Panc1 (cell line): ENCODE data around the gene DCK. TPM values are rescaled to one million over a fixed set of nuclear protein-coding genes. Genes with fewer than 3 reads are reported as not detected.

Source experiments
- ATAC-seq: fragments of 200-7000 bp; cut with Tn5 transposase; 2 replicates; pipeline ENCODE4 v1.9.1; 2020; ENCODE audit warnings: mild to moderate bottlenecking, moderate library complexity
- BruUV-seq: library from RNA; stranded (reverse); fragments of 400-500 nt; replicated peaks from 2 replicates; lab custom pipeline; 2021; lab: Mats Ljungman, UMichigan
- CTCF ChIA-PET: fragments of 300-600 bp; sonication (Branson Sonifier 250); formaldehyde crosslinking; loops from one replicate; lab custom pipeline; 2022; ENCODE audit warnings: antibody characterized with exemption; lab: Charles Lee
- POLR2A ChIA-PET: fragments of 300-600 bp; sonication (Branson Sonifier 250); formaldehyde crosslinking; loops from one replicate; lab custom pipeline; 2022; ENCODE audit warnings: antibody characterized with exemption; lab: Charles Lee
- DNase-seq: peaks from one replicate; pipeline ENCODE4 v3.0.0-alpha.2; 2010; ENCODE audit warnings: low read depth, low spot score
- H3K27ac ChIP-seq: 2 replicates; pipeline ENCODE4 v1.5.1; 2011; ENCODE audit warnings: mild to moderate bottlenecking, low read length, inconsistent platforms
- H3K27me3 ChIP-seq: fragments of 200-500 bp; sonication (Bioruptor generic); 2 replicates; pipeline ENCODE4 v1.6.0; 2014; ENCODE audit warnings: low read length, inconsistent platforms; ENCODE audit not compliant: control insufficient read depth, insufficient read depth
- H3K36me3 ChIP-seq: fragments of 200-500 bp; sonication (Bioruptor generic); 2 replicates; pipeline ENCODE4 v1.5.1; 2014; ENCODE audit warnings: inconsistent platforms, mild to moderate bottlenecking, low read length, moderate library complexity; ENCODE audit not compliant: control insufficient read depth, insufficient read depth
- H3K4me1 ChIP-seq: 2 replicates; pipeline ENCODE4 v1.5.1; 2011; ENCODE audit warnings: inconsistent platforms, mild to moderate bottlenecking, low read length, moderate library complexity; ENCODE audit not compliant: control insufficient read depth, insufficient read depth
- H3K4me3 ChIP-seq, 2 experiments: 2 replicates each; pipeline ENCODE4 v1.5.1; 2011 to 2012; ENCODE audit warnings: low read depth in 2 of 2, low read length in 2 of 2, mild to moderate bottlenecking in 2 of 2, inconsistent platforms in 1 of 2, moderate library complexity in 1 of 2
- H3K9me3 ChIP-seq: fragments of 200-500 bp; sonication (Bioruptor generic); 2 replicates; pipeline ENCODE4 v1.5.1; 2014; ENCODE audit warnings: low read depth, mild to moderate bottlenecking, inconsistent platforms, low read length, moderate library complexity; ENCODE audit not compliant: control insufficient read depth, insufficient read depth
- POLR2AphosphoS5 ChIP-seq: IDR thresholded peaks from 2 replicates; pipeline ENCODE4 v1.6.1; 2012; ENCODE audit warnings: mild to moderate bottlenecking, low read depth, low read length, moderate library complexity
- SIN3A ChIP-seq: IDR thresholded peaks from 2 replicates; pipeline ENCODE4 v1.6.1; 2012; ENCODE audit warnings: low read depth, mild to moderate bottlenecking, low read length, moderate library complexity, borderline replicate concordance; ENCODE audit not compliant: insufficient read depth
- TCF7L2 ChIP-seq: IDR thresholded peaks from 2 replicates; pipeline ENCODE4 v1.6.1; 2011; ENCODE audit warnings: mild to moderate bottlenecking, low read depth, low read length, inconsistent platforms
- in situ Hi-C: cut with HindIII; loops from 2 replicates; pipeline ENCODE4 v1.10.0; 2016; ENCODE audit warnings: low sequenced_read_pairs, low pct_unique_long_range_greater_than_20kb
- intact Hi-C: fragments of 100-400 bp; cut with micrococcal nuclease; formaldehyde crosslinking; loops from one replicate; pipeline ENCODE4 v1.10.0; 2022; ENCODE audit not compliant: unreplicated experiment
- total RNA-seq: library from RNA; stranded (reverse); gene quantifications from one replicate; pipeline ENCODE4 v1.2.1, GENCODE V29; 2021; ENCODE audit not compliant: unreplicated experiment
- TF ChIP-seq, protein P1 (sequence below), 2 experiments: IDR thresholded peaks; 2 replicates each; pipeline ENCODE4 v1.6.1; 2011 to 2012; ENCODE audit warnings: low read depth in 2 of 2, control low read depth in 1 of 2, low read length in 1 of 2, mild to moderate bottlenecking in 1 of 2, moderate library complexity in 1 of 2; ENCODE audit not compliant: insufficient read depth in 1 of 2
- TF ChIP-seq, protein P2 (sequence below): fragments of 450-650 bp; IDR thresholded peaks from 2 replicates; pipeline ENCODE4 v1.5.1; 2017; ENCODE audit warnings: mild to moderate bottlenecking

DCK gene
- total RNA-seq, 1 experiment from 2014 or later = 17.6 TPM

DNA sequence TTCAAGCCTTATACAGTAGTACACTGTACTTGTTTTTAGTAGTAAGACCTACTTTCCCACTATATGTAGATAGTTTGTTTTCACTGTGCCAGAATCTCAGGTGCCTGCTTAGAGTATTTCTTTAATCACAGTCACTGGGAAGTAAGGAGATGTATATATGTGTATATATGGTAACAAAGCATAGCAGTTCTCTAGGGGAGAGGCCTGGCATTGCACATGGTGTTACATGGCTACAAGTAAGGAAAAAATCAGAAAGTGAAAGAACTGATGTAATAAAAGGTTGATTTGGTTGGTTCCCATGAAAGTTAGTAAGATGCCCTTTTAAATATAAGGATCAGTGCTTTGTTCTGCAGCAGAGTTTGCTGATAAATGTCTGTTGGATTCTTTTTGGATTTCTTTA is 9.3 kb upstream of the DCK start:
- Histone ChIP-seq H3K4me1 (no peaks in the 10 kb centered on the region), H3K9me3 (no peaks in the 10 kb centered on the region), H3K4me3 (no peak overlapping the region), H3K36me3 (peaks cover under 1% of the 10 kb centered on the region; the same call in 1 of the 2 replicates), H3K27me3 (no peaks in the 10 kb centered on the region), H3K27ac (no peak overlapping the region)
- ChIA-PET POLR2A (no interaction called here), CTCF (no interaction called here)
- no peak for ATAC-seq
- in situ Hi-C loops (no loop called here), intact Hi-C loops (no loop called here)
- TF ChIP-seq SIN3A (no peak), TCF7L2 (no peak), POLR2AphosphoS5 (no peak)
- TF ChIP-seq, protein P1, sequence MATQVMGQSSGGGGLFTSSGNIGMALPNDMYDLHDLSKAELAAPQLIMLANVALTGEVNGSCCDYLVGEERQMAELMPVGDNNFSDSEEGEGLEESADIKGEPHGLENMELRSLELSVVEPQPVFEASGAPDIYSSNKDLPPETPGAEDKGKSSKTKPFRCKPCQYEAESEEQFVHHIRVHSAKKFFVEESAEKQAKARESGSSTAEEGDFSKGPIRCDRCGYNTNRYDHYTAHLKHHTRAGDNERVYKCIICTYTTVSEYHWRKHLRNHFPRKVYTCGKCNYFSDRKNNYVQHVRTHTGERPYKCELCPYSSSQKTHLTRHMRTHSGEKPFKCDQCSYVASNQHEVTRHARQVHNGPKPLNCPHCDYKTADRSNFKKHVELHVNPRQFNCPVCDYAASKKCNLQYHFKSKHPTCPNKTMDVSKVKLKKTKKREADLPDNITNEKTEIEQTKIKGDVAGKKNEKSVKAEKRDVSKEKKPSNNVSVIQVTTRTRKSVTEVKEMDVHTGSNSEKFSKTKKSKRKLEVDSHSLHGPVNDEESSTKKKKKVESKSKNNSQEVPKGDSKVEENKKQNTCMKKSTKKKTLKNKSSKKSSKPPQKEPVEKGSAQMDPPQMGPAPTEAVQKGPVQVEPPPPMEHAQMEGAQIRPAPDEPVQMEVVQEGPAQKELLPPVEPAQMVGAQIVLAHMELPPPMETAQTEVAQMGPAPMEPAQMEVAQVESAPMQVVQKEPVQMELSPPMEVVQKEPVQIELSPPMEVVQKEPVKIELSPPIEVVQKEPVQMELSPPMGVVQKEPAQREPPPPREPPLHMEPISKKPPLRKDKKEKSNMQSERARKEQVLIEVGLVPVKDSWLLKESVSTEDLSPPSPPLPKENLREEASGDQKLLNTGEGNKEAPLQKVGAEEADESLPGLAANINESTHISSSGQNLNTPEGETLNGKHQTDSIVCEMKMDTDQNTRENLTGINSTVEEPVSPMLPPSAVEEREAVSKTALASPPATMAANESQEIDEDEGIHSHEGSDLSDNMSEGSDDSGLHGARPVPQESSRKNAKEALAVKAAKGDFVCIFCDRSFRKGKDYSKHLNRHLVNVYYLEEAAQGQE (IDR thresholded peaks at IDR 0.05; ENCODE audit: insufficient read depth in 1 of 2, low read depth in 2 of 2, low read length in 1 of 2) = no peak
- TF ChIP-seq, protein P2, sequence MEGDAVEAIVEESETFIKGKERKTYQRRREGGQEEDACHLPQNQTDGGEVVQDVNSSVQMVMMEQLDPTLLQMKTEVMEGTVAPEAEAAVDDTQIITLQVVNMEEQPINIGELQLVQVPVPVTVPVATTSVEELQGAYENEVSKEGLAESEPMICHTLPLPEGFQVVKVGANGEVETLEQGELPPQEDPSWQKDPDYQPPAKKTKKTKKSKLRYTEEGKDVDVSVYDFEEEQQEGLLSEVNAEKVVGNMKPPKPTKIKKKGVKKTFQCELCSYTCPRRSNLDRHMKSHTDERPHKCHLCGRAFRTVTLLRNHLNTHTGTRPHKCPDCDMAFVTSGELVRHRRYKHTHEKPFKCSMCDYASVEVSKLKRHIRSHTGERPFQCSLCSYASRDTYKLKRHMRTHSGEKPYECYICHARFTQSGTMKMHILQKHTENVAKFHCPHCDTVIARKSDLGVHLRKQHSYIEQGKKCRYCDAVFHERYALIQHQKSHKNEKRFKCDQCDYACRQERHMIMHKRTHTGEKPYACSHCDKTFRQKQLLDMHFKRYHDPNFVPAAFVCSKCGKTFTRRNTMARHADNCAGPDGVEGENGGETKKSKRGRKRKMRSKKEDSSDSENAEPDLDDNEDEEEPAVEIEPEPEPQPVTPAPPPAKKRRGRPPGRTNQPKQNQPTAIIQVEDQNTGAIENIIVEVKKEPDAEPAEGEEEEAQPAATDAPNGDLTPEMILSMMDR = no peak
- BruUV-seq = no TSS peak
- no peak for DNase-seq

DNA sequence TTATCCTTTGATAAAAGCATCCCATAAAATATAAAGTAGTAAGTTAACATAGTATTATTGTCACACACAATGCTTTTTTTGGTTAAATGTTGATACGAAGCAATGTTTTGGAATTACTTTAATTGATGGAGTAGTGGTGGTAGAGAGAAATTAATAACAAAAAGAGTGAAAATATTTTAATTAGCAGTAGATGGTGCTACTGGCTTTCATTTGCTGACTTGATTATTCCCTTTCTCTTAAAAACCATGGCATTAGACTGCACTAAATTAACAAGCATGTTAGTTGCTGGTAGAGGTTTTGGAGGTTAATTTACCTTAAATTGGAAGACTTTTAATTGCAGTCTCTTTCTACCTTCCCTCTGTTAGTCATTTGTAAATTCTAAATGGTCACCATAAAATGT is 8.9 kb upstream of the DCK start:
- ChIA-PET CTCF (no interaction called here), POLR2A (no interaction called here)
- H3K4me1 ChIP-seq = no peaks in the 10 kb centered on the region
- BruUV-seq = no TSS peak
- in situ Hi-C loops = no loop called here
- H3K27ac ChIP-seq = no peak overlapping the region
- DNase-seq (no peak), ATAC-seq (no peak)
- TF ChIP-seq, protein P1 (IDR thresholded peaks at IDR 0.05; ENCODE audit: insufficient read depth in 1 of 2, low read depth in 2 of 2, low read length in 1 of 2) = no peak
- no peak for TF ChIP-seq SIN3A
- TF ChIP-seq TCF7L2 = no peak
- TF ChIP-seq, protein P2 = no peak
- TF ChIP-seq POLR2AphosphoS5 = no peak
- H3K4me3 ChIP-seq = no peak overlapping the region
- intact Hi-C loops = no loop called here
- H3K36me3 ChIP-seq = no peaks in the 10 kb centered on the region
- H3K9me3 ChIP-seq = no peaks in the 10 kb centered on the region
- H3K27me3 ChIP-seq = no peaks in the 10 kb centered on the region
